GM18951 (cell line): ENCODE data around the gene PDILT.

Experiments used
- POLR2A ChIP-seq: IDR thresholded peaks from 4 replicates; pipeline ENCODE4 v1.6.1; 2011; ENCODE audit warnings: mild to moderate bottlenecking; ENCODE audit not compliant: insufficient read length, insufficient read depth; ENCODE audit errors: extremely low read depth
- in situ Hi-C: fragments of 300-500 bp; cut with MboI; formaldehyde crosslinking; loops from one replicate; pipeline ENCODE4 v1.12.0; 2022; ENCODE audit warnings: low sequenced_read_pairs, mixed read lengths, inconsistent platforms; ENCODE audit not compliant: unreplicated experiment

PDILT gene

DNA sequence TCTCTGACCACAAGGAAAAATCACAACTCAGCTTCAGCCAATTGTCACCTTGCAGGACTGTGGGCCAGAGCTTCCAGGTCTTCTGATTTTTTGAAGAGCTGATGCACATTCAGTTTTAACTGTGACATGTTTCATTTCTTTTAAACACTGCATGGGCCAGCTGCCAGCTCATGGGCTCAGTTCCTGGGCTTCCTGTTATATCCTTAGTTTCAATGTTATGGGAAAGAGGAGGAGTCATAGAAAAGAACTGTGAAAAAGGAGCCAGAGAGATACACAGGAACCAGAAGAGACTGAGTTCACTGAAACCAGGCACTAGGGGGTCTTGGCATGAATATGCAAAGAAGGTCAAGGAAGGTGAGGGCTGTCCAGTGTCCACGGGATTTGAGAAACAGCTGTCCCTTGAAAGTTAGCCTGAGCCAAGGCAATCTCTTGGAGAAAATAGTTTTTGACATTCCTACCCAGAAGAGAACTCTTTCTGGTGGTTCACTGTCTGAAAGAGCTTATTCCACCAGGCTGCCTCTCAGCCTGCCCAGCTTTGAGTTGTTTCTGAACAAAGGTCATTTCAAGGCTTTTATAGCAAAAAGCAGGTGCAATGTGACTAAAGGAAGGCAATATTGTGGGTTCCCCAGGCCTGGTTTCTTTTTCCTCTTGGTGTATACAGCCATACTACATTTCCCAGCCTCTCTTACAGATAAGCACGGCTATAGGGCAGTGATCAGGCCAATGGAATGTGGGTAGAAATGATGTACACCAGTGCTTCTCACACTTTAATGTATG is 10.5 kb downstream of the PDILT start:
- in situ Hi-C loops = loop anchor here (25.0 kb wide), 1 partner anchor 482 kb away; no protein-coding TSS in a partner anchor
- no peak for TF ChIP-seq POLR2A

DNA sequence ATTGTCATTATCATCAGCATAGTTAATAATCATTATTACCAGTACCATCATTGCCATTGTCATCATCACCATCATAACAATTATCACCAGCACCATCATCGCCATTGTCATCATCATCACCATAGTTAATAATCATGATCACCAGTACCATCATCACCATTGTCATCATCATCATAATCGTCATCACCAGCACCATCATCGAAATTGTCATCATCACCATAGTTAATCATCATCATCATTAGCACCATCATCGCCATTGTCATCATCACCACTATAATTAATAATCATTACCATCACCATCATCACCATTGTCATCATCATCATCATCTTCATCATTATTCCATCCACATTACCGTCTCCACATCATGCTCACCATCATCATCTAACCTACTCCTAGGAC is 13.5 kb downstream of the PDILT start:
- in situ Hi-C loops = loop anchor here (25.0 kb wide), 1 partner anchor 479 kb away; no protein-coding TSS in a partner anchor
- TF ChIP-seq POLR2A = no peak

DNA sequence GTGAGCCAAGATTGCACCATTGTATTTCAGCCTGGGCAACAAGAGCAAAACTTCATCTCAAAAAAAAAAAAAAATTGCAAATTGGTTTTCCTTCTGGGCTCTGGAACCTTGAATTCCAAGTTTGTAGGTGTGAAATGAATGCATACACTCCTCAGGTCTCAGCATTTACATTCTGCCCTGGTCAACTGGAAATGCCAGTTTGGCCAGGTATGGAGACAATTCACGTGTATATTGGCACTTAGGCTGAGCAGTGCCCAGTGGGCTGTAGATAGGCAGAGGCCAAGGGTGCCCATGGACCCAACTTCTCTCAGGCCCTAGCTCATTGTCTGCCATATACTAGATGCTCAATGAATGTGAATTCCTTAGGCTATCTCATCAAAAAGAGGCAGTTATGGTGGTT is 15.7 kb downstream of the PDILT start:
- in situ Hi-C loops = loop anchor here (25.0 kb wide), 1 partner anchor 477 kb away; no protein-coding TSS in a partner anchor
- no peak for TF ChIP-seq POLR2A

DNA sequence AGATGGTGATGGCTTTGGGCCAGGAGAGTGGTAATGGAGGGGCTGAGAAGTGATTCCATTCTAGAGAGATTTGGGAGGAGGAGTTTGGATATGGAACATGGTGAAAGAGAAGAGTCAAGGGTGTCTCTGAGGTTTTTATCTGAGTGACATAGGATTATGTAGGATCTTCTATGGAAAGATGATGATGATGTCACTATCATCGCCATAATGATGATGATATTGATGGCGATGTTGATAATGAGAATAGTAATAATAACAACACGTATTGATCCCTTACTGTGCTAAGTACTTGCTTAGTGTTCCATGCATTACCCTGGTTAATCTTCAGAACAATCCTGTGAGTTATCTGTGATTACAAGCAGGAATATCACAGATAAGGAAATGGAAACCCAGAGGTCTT is 16.6 kb downstream of the PDILT start:
- in situ Hi-C loops = loop anchor here (25.0 kb wide), 1 partner anchor 476 kb away; no protein-coding TSS in a partner anchor
- no peak for TF ChIP-seq POLR2A

DNA sequence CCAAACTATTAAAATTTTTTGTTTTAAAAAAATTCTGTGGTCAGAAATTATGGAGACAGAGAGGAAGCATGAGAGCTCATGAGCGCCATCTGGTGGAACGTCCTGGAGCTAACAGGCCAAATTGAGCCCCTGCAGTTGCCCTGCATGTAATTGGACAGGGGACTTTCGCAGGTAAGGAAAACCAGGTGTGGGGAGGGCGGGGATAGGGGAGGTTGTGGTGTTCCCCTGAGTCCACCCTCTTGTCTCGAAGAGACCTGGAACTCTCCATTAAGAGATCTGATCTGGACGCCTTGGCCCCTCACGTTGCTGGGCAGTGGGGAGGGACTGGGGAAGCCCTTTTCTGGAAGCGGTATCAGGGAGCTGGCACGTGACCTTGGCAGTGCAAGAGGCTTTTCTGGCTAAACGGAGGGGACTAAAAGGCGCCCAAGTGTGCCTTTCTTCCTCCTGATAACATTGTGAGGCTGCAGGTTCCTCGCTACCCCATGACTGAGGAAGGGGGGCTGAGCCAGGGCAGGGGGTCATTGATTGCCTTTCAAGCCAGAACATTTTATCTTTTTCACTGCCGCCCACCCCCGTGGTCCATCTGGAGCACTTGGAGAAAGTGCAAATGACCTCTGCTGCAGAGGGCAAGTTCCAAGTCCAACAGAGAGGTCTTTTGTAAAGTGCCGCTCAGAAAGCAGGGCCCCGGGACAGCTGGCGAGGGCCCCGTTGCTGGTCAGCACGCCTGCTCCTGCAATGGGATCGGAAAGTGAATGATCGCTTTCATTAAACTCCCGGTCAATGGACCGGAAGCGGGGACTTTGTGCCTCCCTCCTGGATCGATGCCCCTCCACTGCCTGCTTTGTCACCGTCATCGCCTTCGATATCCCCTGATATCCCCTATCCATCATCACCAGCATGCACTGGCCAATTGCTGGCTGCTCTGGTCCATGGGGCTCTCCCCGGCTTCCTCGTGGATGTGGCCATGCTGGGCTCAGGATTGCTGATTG is 18.4 kb downstream of the PDILT start:
- in situ Hi-C loops = loop anchor here (25.0 kb wide), 1 partner anchor 474 kb away; no protein-coding TSS in a partner anchor
- no peak for TF ChIP-seq POLR2A

DNA sequence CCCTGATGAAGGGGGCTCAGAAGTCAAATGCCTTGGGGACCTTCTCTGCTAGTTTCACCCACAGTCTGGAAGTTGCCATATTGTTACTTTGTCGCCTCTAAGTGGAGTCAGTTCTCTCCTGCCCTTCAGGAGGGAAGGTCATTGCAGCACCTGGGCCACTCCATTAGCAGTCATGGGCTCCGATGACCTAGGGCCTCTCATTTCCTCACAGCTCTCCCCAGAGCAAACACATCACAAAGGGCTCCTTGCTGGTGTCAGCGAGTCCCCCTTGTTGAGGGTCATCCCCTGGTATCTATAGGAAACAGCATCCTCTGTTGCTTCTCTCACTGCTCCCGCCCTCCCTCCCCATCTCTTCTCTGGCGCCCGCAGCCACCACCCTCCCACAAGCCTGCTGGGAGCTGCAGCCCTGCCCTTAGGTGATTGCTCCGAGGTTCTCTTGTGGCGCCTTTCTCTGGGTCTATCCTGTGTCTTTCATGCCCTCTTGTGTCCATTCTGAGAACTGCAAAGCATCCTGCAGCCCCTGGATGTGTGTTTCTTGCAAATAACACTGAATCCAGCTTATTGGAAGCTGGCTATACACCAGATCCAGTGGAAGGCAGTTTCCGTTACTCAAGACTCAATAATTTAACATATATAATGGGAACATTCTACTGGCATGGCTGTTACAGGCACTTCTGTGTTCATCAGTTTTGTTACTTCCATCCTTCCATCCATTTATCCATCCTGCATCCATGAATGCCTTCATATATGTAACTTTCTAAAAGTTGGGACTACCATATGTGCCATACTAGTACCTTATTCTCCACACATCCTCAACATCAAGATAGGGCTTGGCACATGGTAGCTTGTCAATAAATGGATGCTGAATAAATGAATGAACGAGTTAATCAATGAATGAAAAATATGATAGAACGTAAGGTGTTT is 21.2 kb downstream of the PDILT start:
- no peak for TF ChIP-seq POLR2A
- in situ Hi-C loops = loop anchor here (25.0 kb wide), 1 partner anchor 471 kb away; no protein-coding TSS in a partner anchor

DNA sequence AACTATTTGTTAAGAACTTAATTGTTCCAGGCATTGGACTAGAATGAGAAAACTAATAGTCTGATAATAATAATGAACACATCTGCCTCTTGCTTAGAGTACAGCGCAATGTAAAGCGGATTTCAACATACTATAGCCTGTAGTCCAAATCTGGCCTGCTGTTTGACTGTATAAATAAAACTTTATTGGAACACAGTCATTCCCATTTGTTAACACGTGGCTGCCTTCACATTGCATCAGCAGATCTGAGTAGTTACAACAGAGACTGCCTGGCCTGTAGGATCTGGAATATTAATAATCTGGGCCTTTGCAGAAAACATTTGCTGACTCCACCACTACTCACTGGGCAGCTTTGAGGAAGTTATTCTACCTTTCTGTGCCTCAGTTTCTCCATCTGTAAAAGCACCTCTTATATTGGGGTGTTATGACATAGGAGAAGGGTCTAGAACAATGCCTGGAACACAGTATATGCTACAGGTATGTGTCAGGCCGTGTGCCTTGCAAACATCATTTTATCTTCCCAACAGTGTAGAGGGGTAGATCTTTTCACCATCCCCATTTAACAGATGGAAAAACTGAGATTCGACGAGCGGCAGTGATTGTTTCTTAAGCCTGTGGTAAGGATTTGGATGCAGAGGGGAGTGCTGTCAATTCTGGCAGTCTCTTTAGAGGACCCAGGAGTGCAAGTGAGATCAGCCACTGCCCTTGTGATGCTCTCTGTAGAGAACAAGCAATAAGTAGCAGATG is 22.2 kb downstream of the PDILT start:
- in situ Hi-C loops = loop anchor here (25.0 kb wide), 1 partner anchor 470 kb away; no protein-coding TSS in a partner anchor
- no peak for TF ChIP-seq POLR2A

DNA sequence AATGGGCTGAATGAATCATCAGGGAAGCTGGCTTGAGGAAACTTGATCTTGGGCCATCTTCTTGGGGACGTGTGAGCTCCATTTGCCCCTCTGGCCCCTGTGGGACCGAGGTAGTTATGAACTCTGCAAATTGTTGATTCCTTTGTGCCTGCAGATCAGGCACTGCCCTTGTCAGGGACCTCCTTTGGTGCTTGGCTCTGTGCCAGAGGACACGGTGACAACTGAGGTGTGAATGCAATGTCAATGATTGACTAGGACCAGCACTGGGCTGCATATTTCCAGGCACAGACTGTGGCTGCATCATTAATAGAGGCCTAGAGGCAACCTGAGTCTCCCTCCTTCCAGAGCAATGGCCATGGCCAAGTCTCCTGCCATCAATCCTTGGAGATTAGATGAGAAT is 23.8 kb downstream of the PDILT start:
- TF ChIP-seq POLR2A = no peak
- in situ Hi-C loops = loop anchor here (25.0 kb wide), 1 partner anchor 468 kb away; no protein-coding TSS in a partner anchor

DNA sequence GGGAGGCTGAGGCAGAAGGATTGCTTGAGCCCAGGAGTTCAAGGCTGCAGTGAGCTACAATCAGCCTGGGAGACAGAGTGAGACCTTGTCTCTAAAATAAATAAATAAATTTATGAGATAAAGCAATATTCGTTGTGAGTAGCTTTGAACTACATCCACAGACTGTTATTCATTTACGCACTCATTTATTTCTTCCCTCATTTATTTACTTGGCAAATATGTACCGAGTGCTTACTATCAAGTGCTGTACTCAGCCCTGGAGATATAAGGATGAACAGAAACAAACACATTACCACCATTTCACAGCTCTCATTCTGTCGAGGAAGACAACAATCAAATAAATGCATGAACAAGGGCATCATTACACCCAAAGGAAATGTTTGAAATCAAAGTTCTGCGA is 27.4 kb downstream of the PDILT start:
- TF ChIP-seq POLR2A = no peak
- in situ Hi-C loops = loop anchor here (25.0 kb wide), 1 partner anchor 465 kb away; no protein-coding TSS in a partner anchor

DNA sequence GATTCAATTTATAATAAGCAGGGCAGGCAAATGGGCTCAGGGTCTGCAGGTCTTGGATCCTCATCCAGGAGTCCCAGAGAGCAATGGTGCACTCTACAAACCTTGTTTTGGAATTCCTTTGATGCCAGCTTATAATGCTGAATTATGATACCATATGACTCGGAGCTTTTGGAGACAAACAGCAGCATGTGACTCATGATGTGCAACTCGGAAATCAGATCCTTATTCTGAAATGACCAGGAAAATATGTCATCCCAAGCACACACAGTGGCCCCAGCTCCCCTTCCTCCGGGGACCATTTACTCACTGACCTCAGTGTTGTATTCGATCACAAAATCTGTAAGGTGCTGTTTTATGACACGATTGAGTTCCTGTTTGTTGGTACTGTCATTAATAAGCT is 31.8 kb downstream of the PDILT start:
- TF ChIP-seq POLR2A = no peak
- in situ Hi-C loops = no loop called here

DNA sequence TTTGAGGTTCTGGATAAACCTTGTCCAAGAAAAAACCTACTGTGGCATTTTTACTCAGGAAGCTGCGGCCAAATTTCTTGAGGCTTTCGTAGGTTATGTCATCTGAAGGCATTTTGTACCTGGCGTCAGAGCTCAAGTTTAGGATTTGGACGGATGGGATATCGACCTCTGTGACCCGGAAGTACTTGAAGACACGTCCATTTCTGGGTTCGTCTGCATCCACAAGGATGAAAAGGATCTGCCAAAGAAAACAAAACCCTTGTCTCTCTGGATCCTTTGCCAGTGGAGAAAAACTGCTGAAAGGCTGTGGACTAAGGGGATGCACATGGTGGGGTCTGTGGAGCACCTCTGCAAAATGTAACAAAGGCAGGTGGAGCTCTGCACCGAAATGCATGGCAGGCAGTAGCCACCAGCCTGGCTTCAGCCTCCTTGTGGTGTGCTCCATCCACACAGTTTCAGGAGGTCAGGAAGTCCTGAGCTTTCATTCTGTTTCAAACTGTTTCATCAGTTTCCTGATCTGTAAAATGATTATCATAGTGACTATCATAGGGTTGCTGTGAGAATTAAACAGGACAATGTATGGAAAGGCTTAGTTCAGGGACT is 35.0 kb downstream of the PDILT start:
- in situ Hi-C loops = no loop called here
- TF ChIP-seq POLR2A = no peak
